UCSD-AML1 (cell line): ENCODE results near the gene MOG.
"Not testable (repeated sequence)": the region's sequence is repeated elsewhere in the genome, so short reads cannot be mapped to it uniquely, and the experiment has no call there.

Source experiments
- DNase-seq: peaks from one replicate; lab custom pipeline; 2025; ENCODE audit not compliant: unreplicated experiment; lab: John Stamatoyannopoulos, UW

Gene MOG

GRCh38 chr6:29637247-29637646 is 19.6 kb upstream of the MOG start:
- no peak for DNase-seq

GRCh38 chr6:29641430-29642148 is 15.3 kb upstream of the MOG start:
- DNase-seq, result peak; percentile 13

- no peak for DNase-seq
These were observed 8.8 kb upstream of the MOG start for GRCh38 chr6:29647927-29648642.

- DNase-seq, result peak; percentile 92
These were observed 6.9 kb upstream of the MOG start for GRCh38 chr6:29649701-29650673.

GRCh38 chr6:29651413-29652197 is 5.3 kb upstream of the MOG start:
- no peak for DNase-seq

GRCh38 chr6:29652198-29652584 is 4.7 kb upstream of the MOG start:
- no peak for DNase-seq

GRCh38 chr6:29653452-29654038 is 3.3 kb upstream of the MOG start:
- DNase-seq, result no peak

- no peak for DNase-seq
These were observed 1.2 kb upstream of the MOG start for GRCh38 chr6:29655658-29656057.

- DNase-seq, result no peak
These were observed 735 bp upstream of the MOG start for GRCh38 chr6:29656157-29656556.

- no peak for DNase-seq
These were observed 4.2 kb downstream of the MOG start for GRCh38 chr6:29661071-29661470.

GRCh38 chr6:29661502-29662141 is 4.7 kb downstream of the MOG start:
- DNase-seq, result not testable (repeated sequence)

GRCh38 chr6:29663300-29664042 is 6.6 kb downstream of the MOG start:
- no peak for DNase-seq

GRCh38 chr6:29665942-29666825 is 9.3 kb downstream of the MOG start:
- no peak for DNase-seq

- no peak for DNase-seq
These were observed 9.9 kb downstream of the MOG start for GRCh38 chr6:29666826-29667130.

- DNase-seq, result no peak
These were observed 10.3 kb downstream of the MOG start for GRCh38 chr6:29667158-29667557.

- no peak for DNase-seq
These were observed 14.1 kb downstream of the MOG start for GRCh38 chr6:29671026-29671425.

GRCh38 chr6:29672116-29672515 is 15.2 kb downstream of the MOG start:
- DNase-seq, result not testable (repeated sequence)

- no peak for DNase-seq
These were observed 16.3 kb downstream of the MOG start for GRCh38 chr6:29673161-29673560.
